Measurements from ENCODE around the gene KLHL29.

The KLHL29 gene

DNA sequence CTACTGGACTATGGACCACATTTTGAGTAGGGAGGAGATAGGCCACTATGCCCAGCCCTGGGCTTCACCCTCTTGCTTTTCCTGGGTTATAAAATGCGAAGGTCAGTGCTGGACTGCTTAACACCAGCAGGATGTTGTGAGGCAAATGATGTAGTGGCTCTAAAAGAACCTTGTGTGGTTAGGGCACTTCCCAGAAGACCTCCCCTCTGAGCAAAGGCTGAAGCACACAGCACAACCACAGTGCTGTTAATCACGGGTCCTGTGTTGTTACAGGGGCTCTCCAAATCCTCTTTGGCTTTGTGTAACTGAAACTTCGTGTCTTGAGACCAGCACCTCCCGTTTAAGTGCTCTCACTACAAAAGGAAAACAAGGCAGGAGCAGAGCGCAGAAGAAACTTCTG, 166.9 kb downstream of the KLHL29 start:
- H3K4me3 ChIP-seq (ENCODE audit: low read length) = no peak overlapping the region
- H3K4me2 ChIP-seq (ENCODE audit: low read depth, low read length) = no peak overlapping the region
- H3K4me1 ChIP-seq (ENCODE audit: low read length) = no peaks in the 10 kb centered on the region
- no peaks in the 10 kb centered on the region for H3F3A ChIP-seq (ENCODE audit: insufficient read depth, low read length)
- H3K36me3 ChIP-seq (replicated peaks; ENCODE audit: insufficient read depth, low read length) = no peaks in the 10 kb centered on the region
- no peaks in the 10 kb centered on the region for H3K79me2 ChIP-seq (ENCODE audit: low read length)
- H3K27me3 ChIP-seq (replicated peaks; ENCODE audit: insufficient read depth, low read length) = no peaks in the 10 kb centered on the region
- no peak overlapping the region for H2AFZ ChIP-seq (ENCODE audit: low read length)
- H3K9me2 ChIP-seq (replicated peaks; ENCODE audit: insufficient read depth, low read length) = no peaks in the 10 kb centered on the region
- TF ChIP-seq, protein P1, sequence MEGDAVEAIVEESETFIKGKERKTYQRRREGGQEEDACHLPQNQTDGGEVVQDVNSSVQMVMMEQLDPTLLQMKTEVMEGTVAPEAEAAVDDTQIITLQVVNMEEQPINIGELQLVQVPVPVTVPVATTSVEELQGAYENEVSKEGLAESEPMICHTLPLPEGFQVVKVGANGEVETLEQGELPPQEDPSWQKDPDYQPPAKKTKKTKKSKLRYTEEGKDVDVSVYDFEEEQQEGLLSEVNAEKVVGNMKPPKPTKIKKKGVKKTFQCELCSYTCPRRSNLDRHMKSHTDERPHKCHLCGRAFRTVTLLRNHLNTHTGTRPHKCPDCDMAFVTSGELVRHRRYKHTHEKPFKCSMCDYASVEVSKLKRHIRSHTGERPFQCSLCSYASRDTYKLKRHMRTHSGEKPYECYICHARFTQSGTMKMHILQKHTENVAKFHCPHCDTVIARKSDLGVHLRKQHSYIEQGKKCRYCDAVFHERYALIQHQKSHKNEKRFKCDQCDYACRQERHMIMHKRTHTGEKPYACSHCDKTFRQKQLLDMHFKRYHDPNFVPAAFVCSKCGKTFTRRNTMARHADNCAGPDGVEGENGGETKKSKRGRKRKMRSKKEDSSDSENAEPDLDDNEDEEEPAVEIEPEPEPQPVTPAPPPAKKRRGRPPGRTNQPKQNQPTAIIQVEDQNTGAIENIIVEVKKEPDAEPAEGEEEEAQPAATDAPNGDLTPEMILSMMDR (IDR thresholded peaks at IDR 0.05; ENCODE audit: low read length) = no peak
- no peaks in the 10 kb centered on the region for H4K20me1 ChIP-seq (ENCODE audit: insufficient read depth, low read length)
- no peak overlapping the region for H3K27ac ChIP-seq (ENCODE audit: low read length)
- no peaks in the 10 kb centered on the region for H3K9me3 ChIP-seq (replicated peaks; ENCODE audit: insufficient read depth, low read length)
- no peak for DNase-seq
- no peak overlapping the region for H3K9ac ChIP-seq (ENCODE audit: low read length)

DNA sequence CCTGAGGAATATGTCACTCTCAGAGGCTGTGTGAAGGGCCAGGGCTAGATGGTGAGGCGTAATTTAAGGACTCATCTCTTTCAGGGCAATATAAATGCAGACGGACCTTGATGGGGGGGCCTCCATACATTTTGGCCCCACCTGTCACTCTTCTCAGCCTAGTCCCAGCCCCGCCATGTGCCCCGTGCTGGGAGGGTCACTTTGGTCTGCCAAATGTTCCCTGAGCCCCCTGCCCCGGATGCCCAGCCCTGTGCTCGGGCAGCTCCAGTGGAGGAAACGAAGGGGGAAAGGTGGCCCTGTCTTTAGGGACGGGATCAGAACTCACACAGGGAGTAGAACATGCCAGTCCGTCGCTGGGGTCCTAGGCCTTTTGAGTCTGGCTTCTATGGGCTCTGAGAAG, 168.6 kb downstream of the KLHL29 start:
- Histone ChIP-seq H3K4me2 (ENCODE audit: low read depth, low read length) (no peak overlapping the region), H3K27me3 (replicated peaks; ENCODE audit: insufficient read depth, low read length) (no peaks in the 10 kb centered on the region), H3K27ac (ENCODE audit: low read length) (no peak overlapping the region)

DNA sequence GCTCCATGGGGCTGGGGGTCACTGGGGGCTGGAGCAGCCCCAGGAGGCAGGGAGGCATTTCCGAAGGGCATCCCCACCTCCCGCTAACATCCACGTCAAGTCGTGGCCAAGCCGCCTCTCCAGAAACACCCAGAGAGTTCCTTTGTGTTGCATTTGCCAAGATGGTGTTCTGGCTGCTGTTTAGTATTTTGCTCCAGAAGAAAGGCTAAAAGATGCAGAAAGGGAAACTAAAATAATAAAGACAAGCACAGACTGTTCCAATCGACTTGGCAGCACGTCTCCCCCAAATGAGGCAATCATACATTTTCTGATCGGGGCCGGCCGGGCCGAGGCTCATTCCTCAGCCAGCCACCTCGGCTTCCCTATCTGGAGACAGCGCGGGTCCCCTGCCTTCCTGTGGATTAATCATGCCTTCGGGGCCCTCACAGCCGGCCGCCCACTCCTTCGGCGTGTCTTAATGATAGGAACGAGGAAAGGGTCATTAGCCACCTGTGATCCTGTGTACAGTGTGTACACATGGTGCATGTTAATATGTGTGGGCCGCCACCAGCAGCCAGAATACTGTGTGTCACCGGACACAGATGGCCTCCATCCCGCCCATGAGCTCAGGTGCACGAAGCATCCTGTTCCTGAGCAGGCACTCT, 169.2 kb downstream of the KLHL29 start:
- Histone ChIP-seq H3K27ac (ENCODE audit: low read length) (no peak overlapping the region), H3F3A (ENCODE audit: insufficient read depth, low read length) (no peaks in the 10 kb centered on the region), H3K36me3 (replicated peaks; ENCODE audit: insufficient read depth, low read length) (no peaks in the 10 kb centered on the region), H3K9ac (ENCODE audit: low read length) (no peak overlapping the region), H3K9me3 (replicated peaks; ENCODE audit: insufficient read depth, low read length) (no peaks in the 10 kb centered on the region), H3K4me3 (ENCODE audit: low read length) (no peak overlapping the region), H3K27me3 (replicated peaks; ENCODE audit: insufficient read depth, low read length) (no peaks in the 10 kb centered on the region), H3K79me2 (ENCODE audit: low read length) (no peaks in the 10 kb centered on the region), H3K4me1 (ENCODE audit: low read length) (no peaks in the 10 kb centered on the region), H3K9me2 (replicated peaks; ENCODE audit: insufficient read depth, low read length) (no peaks in the 10 kb centered on the region), H4K20me1 (ENCODE audit: insufficient read depth, low read length) (no peaks in the 10 kb centered on the region), H3K4me2 (ENCODE audit: low read depth, low read length) (no peak overlapping the region), H2AFZ (ENCODE audit: low read length) (no peak overlapping the region)
- DNase-seq = no peak
- TF ChIP-seq EZH2 (optimal IDR thresholded peaks at IDR 0.05; ENCODE audit: low read depth, low read length) = no peak
- TF ChIP-seq, protein P1 (IDR thresholded peaks at IDR 0.05; ENCODE audit: low read length) = no peak
- no peak for TF ChIP-seq EZH2phosphoT487 (IDR thresholded peaks at IDR 0.05; ENCODE audit: low read length)

More for the DNA sequence above, 168.6 kb downstream of the KLHL29 start:
- Histone ChIP-seq H3K36me3 (replicated peaks; ENCODE audit: insufficient read depth, low read length) (no peaks in the 10 kb centered on the region), H3K4me3 (ENCODE audit: low read length) (no peak overlapping the region), H2AFZ (ENCODE audit: low read length) (no peak overlapping the region), H3K4me1 (ENCODE audit: low read length) (no peaks in the 10 kb centered on the region), H3K9me3 (replicated peaks; ENCODE audit: insufficient read depth, low read length) (no peaks in the 10 kb centered on the region), H4K20me1 (ENCODE audit: insufficient read depth, low read length) (no peaks in the 10 kb centered on the region), H3K79me2 (ENCODE audit: low read length) (no peaks in the 10 kb centered on the region), H3K9ac (ENCODE audit: low read length) (no peak overlapping the region), H3F3A (ENCODE audit: insufficient read depth, low read length) (no peaks in the 10 kb centered on the region), H3K9me2 (replicated peaks; ENCODE audit: insufficient read depth, low read length) (no peaks in the 10 kb centered on the region)
- no peak for DNase-seq
- TF ChIP-seq EZH2 (optimal IDR thresholded peaks at IDR 0.05; ENCODE audit: low read depth, low read length) (no peak), EZH2phosphoT487 (IDR thresholded peaks at IDR 0.05; ENCODE audit: low read length) (no peak)
- TF ChIP-seq, protein P1 (IDR thresholded peaks at IDR 0.05; ENCODE audit: low read length) = no peak
